Lung microvascular endothelial cell (primary cell): Measurements from ENCODE around the gene PDE7B. TPM values are rescaled to one million over a fixed set of nuclear protein-coding genes. Genes with fewer than 3 reads are reported as not detected.

Source experiments
- DNase-seq, 2 donors: peaks; one replicate each; pipeline versions ENCODE4 v3.0.0 to v3.0.0-alpha.2; 2010; ENCODE audit warnings: low read depth in 2 of 2
- total RNA-seq: library from RNA; depleted of rRNA; stranded (reverse); fragments of >200 nt; gene quantifications from 2 replicates; pipeline ENCODE4 v1.2.1, GENCODE V29; 2014

Gene PDE7B
- total RNA-seq, 1 donor from 2014 or later = 19.4 TPM

DNA sequence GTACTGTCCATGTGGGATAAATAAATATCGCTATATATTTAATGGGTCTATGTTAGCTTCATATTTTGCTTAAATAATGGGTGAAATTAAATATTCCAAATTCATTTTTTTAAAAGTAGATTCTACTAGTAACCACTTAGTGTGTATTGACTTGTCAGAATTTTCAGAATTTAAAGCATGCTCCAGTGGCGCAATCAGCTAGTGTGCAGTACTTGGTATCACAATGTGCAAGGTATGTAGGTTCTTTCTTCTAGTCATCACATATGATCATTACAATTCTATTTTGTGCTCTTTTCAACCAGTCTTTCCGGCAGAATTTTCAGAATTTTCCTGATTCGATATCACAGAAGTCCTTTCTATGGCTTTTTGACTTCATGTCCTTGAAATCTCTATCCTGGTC, 32.6 kb downstream of the PDE7B start:
- DNase-seq = no peak

- no peak for DNase-seq
Observed at GRCh38 chr6:135887069-135887468, 35.6 kb downstream of the PDE7B start.

- DNase-seq = no peak
Observed at GRCh38 chr6:135888818-135889217, 37.3 kb downstream of the PDE7B start.

- DNase-seq = no peak
Observed at GRCh38 chr6:135890876-135891275, 39.4 kb downstream of the PDE7B start.

- no peak for DNase-seq
Observed at GRCh38 chr6:135891710-135892109, 40.2 kb downstream of the PDE7B start.

DNA sequence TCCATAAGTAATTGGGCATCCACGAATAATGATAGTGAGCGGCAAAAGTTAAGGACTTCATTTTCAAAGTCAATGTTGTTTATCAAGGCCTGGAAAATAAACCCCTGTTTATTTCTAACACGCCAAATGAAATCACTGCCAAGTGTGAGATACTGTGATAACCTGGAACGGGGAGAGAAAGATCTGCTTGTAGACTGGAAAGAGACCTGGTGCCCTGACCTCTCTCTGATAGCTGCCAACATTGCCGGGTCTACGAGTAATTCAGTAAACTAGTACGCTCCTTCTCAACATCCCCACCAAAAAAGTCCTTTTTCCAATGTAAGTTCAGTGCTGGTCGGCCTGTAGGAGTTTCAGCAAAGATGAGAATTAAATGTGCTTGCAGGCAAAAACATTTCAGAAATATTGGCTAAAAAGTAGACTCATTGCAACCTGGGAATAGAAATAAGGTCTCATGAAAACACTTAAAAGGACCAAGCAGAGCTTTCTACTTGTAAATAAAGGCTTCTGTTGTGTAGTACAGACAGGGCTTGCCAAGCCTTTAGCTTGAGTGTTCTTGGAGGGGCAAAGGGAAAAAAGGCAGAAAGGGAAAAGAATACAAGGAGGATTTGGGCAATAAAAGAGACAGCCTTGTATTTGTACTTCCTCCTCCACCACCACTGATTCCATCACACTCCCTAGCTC, 43.9 kb downstream of the PDE7B start:
- DNase-seq = no peak

GRCh38 chr6:135897087-135897486, 45.6 kb downstream of the PDE7B start:
- no peak for DNase-seq

DNA sequence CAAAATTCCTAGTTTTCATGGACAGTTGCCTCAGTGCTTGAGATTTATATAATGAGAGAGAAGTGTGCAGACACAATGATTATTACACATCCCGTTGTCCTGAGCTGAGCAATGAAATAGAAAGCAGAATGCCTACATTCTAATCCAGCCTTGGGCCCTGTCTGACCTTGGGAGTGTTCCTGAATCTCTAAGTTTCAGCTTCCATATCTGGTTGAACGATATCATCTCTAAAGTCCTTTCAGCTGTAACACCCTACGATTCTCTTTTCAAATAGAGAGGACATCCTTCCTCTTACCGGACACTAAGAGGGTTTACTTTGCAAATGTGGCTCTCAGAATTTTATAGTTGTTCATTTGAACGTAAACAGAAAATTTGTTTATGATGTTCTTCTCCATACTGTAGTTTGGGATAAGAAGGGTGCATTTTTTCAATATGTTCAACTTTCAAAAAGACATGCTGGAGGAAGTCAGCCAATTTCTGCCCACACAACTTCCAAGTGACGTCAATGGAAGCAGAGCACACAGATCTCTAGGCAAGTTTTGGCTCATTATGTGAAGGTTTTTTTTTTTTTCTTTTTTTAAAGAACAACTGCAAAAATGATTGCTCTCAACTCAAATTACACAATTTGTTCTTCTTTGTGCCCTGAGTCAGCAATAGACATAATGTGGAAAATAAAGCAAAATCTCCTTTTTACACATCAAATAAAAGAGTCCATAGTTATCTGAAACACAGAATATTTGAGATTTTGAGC, 50.4 kb downstream of the PDE7B start:
- DNase-seq = peak in 1 of 2 donors; percentile 35

DNA sequence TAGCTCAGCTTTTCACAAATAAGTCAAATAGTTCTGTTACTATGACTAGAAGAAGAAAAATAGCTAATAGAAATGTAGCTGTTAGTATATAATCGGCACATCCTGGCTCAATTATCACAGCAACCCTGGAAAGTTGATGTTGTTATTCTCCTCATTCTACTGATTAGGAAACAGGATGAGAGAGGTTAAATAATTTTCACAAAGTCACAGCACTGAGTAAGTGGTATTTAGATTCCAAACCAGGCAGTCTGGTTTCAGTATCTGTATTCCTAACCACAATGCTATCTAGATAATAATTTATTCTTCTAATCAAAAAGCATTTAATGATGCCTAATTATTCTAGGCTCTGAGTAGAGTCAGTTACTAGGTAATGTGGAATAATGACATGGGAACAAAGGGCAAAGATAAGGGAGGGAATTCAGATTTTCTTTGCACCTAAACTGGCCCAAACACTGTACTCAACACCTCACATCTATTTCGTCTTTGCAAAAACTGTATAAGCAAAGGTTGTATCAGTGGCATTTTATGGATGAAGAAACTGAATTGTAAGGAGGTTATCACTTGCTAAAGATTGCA, 51.3 kb downstream of the PDE7B start:
- peak in 1 of 2 donors; percentile 47 for DNase-seq

- no peak for DNase-seq
Observed at GRCh38 chr6:135904666-135905065, 53.2 kb downstream of the PDE7B start.

GRCh38 chr6:135905604-135906300, 54.3 kb downstream of the PDE7B start:
- no peak for DNase-seq

DNA sequence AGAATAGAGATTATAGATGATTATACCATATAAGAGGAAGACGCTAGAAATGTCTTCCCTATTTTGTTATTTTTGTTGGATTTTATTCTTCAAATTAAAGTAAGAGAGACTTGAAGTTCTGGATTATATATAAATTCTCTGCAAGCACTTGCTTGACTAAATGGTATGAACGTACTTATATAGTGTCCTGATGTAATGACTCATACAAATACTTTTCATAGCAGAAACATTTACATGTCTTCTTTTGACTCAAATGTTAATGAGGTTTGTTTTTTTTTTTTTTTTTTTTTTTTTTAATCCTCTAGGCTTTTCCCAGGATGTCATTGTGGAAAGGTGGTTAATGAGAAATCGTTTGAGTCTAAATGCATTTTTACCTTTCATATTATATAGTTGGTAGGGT, 55.0 kb downstream of the PDE7B start:
- no peak for DNase-seq

GRCh38 chr6:135906972-135907465, 55.5 kb downstream of the PDE7B start:
- DNase-seq = no peak

- peak; percentile 67 to 74 for DNase-seq
Observed at GRCh38 chr6:135909737-135910387, 58.4 kb downstream of the PDE7B start.

- no peak for DNase-seq
Observed at GRCh38 chr6:135910790-135911618, 59.5 kb downstream of the PDE7B start.

GRCh38 chr6:135913785-135914184, 62.3 kb downstream of the PDE7B start:
- no peak for DNase-seq

DNA sequence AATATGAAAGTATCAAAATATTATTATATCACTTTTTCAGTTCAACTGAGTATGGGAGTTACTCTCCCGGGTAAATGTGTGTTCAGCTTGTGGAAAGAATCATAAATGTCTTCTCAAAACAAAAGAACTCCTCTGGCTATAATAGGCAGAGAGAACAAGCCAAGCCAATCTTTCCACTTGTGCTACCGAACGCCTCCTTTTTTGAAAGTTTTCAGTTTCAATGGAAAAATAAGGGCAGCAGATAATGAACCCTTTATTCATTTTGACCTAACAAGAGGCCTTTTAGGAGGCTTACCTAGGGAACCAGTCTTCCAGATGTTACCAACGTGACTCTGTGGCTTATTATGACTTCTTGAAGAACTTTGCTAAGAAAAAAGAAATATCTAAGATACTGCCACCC, 67.5 kb downstream of the PDE7B start:
- DNase-seq = no peak

- no peak for DNase-seq
Observed at GRCh38 chr6:135920689-135921088, 69.2 kb downstream of the PDE7B start.

GRCh38 chr6:135921188-135921587, 69.7 kb downstream of the PDE7B start:
- no peak for DNase-seq

DNA sequence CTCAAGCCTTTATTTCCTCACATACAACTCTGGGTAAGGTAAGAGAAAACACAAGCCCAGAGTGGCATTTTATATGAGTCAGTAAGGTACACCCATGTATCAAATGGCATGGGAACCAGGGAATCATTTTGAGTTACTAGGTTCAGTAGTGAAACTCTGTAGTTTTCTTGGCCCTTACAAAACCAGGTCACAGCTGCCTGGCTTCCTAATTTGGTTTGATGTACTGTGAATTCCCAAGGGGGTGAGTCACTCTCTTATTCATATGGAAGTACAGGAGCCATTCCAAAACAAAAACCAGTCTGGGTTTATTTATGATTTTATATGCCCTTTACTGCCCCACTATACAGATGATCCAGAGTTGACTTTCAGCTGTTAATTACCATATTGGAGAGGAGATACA, 70.7 kb downstream of the PDE7B start:
- peak in 1 of 2 donors; percentile 91 for DNase-seq

DNA sequence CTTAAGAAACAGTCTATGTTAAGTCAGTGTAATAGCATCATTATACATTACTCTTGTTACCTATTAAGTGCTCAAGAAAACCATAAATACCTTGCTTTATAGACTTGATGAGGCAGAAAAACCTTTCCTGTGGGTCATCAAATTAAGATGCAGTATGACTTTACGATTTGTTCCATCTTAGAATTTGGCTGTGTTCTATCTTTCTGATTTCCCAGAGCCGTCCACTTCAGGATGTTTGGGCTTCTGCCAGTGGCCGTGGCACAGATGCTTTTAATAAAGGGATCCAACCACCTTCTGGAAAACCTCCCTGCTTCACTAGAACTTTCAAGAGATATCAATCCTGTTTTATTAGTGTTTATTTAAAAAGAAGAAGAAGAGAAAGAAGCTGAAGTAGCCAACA, 71.2 kb downstream of the PDE7B start:
- peak in 1 of 2 donors; percentile 3 for DNase-seq
